ENCODE measurements around the gene REL.

Gene REL

DNA sequence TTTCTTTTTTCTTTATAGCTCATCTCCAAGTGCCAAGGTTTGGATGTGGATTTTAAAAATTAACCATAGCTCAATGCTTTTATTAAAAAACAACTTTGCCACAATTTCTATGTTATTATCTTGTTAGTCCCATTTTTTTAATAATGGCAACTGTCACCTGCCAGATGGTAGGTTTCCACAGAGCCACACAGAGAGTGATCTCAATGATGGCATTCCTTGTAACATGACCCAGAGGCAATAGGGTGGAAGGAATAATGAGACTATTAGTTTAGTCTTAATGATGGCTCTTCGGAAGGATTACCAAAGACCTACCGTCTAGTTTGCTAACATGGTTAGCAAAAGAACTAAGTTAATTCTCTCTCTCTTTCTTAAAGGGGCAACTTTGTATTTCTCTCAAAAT lies 64.0 kb downstream of the REL start:
- TF ChIP-seq REST (IDR thresholded peaks at IDR 0.05; ENCODE audit: low read depth) (no peak), USF1 (IDR thresholded peaks at IDR 0.05) (no peak), FOXM1 (IDR thresholded peaks at IDR 0.05; ENCODE audit: borderline replicate concordance, low read depth) (no peak), TEAD4 (IDR thresholded peaks at IDR 0.05) (no peak)

- TF ChIP-seq MAX (IDR thresholded peaks at IDR 0.05) (no peak), NFIC (IDR thresholded peaks at IDR 0.05) (no peak), REST (IDR thresholded peaks at IDR 0.05; ENCODE audit: low read depth) (no peak), YY1 (IDR thresholded peaks at IDR 0.05; ENCODE audit: low read depth) (no peak), FOXM1 (IDR thresholded peaks at IDR 0.05; ENCODE audit: borderline replicate concordance, low read depth) (no peak), TEAD4 (IDR thresholded peaks at IDR 0.05) (no peak), TAF1 (IDR thresholded peaks at IDR 0.05; ENCODE audit: low read depth) (no peak), USF1 (IDR thresholded peaks at IDR 0.05) (no peak), TCF12 (IDR thresholded peaks at IDR 0.05; ENCODE audit: low read depth) (no peak), CREB1 (IDR thresholded peaks at IDR 0.05; ENCODE audit: low read depth) (no peak)
Measured at GRCh38 chr2:60947056-60947455, 65.7 kb downstream of the REL start.

GRCh38 chr2:60948161-60948560 lies 66.8 kb downstream of the REL start:
- no peak for TF ChIP-seq EP300 (IDR thresholded peaks at IDR 0.05; ENCODE audit: borderline replicate concordance)
- TF ChIP-seq ZBTB7A (IDR thresholded peaks at IDR 0.05; ENCODE audit: low read depth) = no peak
- no peak for TF ChIP-seq REST (IDR thresholded peaks at IDR 0.05; ENCODE audit: low read depth)

- TF ChIP-seq CEBPB (IDR thresholded peaks at IDR 0.05) (no peak), TEAD4 (IDR thresholded peaks at IDR 0.05) (no peak), ZBTB7A (IDR thresholded peaks at IDR 0.05; ENCODE audit: low read depth) (no peak), EP300 (IDR thresholded peaks at IDR 0.05; ENCODE audit: borderline replicate concordance) (no peak), EGR1 (IDR thresholded peaks at IDR 0.05) (no peak), RAD21 (IDR thresholded peaks at IDR 0.05; ENCODE audit: low read depth) (no peak), YY1 (IDR thresholded peaks at IDR 0.05; ENCODE audit: low read depth) (no peak), USF1 (IDR thresholded peaks at IDR 0.05) (no peak), NFIC (IDR thresholded peaks at IDR 0.05) (no peak), TCF12 (IDR thresholded peaks at IDR 0.05; ENCODE audit: low read depth) (no peak), MAX (IDR thresholded peaks at IDR 0.05) (no peak), FOXM1 (IDR thresholded peaks at IDR 0.05; ENCODE audit: borderline replicate concordance, low read depth) (no peak), CREB1 (IDR thresholded peaks at IDR 0.05; ENCODE audit: low read depth) (no peak), REST (IDR thresholded peaks at IDR 0.05; ENCODE audit: low read depth) (no peak)
Measured at GRCh38 chr2:60948926-60949579, 67.7 kb downstream of the REL start.
